GM19463 (cell line): ENCODE data around the gene RNF150.
"Not testable (repeated sequence)": the region's sequence is repeated elsewhere in the genome, so short reads cannot be mapped to it uniquely, and the experiment has no call there.

ENCODE experiments used
- ATAC-seq: cut with Tn5 transposase; IDR thresholded peaks from one replicate; pipeline ENCODE4 v1.9.1; 2021; ENCODE audit warnings: mild to moderate bottlenecking, moderate library complexity; ENCODE audit not compliant: unreplicated experiment

Gene RNF150

DNA sequence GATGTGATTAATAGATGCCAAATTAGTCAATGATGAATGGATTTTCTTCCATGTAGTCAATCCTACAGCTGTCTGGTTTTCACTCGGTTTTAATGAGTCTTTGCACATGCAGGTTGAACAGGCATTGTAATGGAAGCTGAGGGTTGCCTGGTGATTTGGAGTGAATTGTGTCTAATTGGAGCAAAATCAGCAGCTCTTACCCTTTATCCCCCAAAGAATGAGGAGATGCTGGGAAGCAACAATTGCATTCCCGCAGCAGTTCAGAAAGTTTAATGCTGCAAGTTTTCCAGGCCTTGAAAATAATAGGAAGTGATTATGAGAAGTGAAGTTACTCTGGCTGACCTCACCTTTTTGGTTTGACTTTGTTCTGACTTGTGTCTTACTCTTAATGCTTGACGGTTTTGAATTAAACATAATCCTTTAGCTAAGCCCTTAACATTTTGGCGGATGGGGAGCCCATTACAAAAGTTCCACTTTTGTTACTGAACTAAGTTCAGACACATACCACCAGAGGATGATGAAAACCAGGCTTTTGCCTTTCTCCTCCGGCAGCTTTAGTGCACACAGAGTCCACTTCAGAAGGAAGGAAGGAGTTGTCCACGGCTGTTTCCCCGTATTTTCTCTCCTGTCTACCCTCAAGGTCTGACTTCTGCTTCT, 298.3 kb downstream of the RNF150 start:
- ATAC-seq: no peak

DNA sequence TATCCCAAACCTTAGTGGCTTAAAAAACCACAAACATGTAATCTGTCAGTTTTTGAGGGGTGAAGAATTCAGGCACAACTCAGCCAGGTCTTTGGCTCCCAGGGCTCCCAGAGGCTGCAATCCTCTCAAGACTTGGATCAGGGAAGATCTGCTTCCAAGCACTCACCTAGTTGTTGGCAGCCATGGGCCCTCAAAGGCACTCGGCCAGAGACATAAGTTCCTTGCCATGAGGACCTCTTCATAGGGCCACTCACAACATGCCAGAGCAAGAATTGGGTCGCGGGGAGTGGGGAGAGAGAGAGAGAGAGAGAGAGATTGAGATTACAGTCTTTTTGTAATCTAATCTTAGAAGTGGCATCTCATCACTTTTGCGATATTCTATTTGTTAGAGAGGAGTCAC, 300.0 kb downstream of the RNF150 start:
- ATAC-seq: no peak

- ATAC-seq: peak; percentile 91
Measured at GRCh38 chr4:140829825-140830224, 303.4 kb downstream of the RNF150 start.

DNA sequence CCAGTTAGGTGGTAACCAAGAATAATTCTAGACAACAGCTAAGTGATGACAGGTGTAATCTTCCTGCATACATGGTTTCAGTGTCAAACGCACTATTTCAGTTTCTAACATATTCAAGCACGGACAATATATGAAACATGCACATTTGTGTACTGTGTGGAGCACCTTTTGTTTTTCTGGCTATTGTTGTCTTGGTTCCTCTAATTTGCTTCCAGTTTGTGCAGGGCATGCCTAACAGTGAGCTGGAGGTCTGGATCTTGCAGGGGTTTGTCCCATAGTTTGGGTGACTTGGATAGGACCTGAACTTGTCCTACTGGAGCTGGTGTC, 306.6 kb downstream of the RNF150 start:
- no peak for ATAC-seq

GRCh38 chr4:140820520-140820919, 312.7 kb downstream of the RNF150 start:
- not testable (repeated sequence) for ATAC-seq

DNA sequence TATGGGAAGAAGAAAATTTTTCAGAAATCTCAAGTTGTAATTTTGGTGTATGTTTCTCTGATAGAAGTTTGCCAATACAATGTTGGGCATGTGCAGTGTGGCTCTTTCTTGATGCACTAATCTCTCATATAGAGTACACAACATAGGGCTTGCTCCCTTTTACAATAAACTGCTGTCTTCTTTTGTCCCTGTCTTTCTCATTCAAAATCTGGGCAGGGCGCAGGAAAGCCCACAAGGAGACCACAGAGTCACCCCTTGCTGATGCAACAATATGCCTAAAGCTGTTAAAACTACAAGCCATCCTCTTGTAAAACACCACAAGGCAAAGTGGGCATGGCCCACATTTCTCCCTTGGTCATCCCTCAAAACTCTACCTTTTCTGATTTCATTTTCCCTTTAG, 313.7 kb downstream of the RNF150 start:
- no peak for ATAC-seq

DNA sequence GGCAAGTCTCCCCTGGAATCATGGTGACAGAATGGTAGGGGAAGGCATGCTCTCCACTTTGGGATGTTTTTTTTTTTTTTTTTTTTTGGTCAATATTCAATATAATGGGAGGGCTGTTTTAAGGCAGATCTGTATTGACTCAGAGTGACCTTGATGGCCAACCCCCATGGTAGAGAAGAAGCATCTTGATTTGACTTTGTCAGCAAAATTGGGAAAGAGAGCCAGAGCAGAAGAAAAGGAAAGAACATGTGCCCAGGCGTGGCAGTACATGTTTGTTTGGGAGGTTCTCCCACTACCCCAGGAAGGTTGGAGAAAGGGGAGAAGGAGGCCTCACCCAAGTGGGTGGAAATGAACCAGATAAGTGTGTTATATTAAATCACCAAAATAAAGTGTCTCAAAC, 314.8 kb downstream of the RNF150 start:
- ATAC-seq: no peak

DNA sequence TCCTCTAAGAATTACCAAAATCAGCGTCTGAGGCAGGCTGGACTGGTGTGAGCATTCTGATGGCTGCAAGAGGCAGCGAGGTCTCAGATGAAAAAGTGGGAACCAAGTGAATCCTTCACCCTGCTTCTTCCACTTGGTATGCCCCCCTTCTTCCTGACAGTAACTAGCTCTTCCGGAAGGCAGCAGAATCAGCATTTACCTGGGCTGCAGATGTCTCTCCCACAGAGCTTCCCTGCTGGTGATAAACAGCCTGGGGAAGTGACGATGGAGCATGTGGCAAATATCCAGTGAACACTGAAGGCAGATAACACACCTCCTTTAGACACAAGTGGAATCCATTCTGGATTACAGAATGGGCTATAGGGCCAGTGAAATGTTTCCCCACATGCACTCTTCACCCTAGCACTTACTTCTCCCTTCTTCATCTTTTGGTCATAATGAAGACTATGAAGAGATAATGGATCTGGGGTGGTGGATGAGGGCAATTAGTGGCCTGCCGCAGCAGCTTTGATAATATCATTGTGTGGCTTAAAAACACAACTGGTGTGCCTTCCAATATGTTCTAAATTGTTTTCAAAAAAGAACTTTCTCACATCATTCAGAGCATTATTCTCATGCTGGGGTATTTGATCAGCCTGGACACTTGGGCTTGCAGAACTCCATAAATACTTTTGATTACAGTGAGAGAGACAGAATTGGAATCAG, 316.3 kb downstream of the RNF150 start:
- no peak for ATAC-seq

- ATAC-seq: no peak
Measured at GRCh38 chr4:140813804-140814203, 319.5 kb downstream of the RNF150 start.

GRCh38 chr4:140812916-140813315, 320.4 kb downstream of the RNF150 start:
- ATAC-seq: no peak

- no peak for ATAC-seq
Measured at GRCh38 chr4:140811429-140811828, 321.8 kb downstream of the RNF150 start.

DNA sequence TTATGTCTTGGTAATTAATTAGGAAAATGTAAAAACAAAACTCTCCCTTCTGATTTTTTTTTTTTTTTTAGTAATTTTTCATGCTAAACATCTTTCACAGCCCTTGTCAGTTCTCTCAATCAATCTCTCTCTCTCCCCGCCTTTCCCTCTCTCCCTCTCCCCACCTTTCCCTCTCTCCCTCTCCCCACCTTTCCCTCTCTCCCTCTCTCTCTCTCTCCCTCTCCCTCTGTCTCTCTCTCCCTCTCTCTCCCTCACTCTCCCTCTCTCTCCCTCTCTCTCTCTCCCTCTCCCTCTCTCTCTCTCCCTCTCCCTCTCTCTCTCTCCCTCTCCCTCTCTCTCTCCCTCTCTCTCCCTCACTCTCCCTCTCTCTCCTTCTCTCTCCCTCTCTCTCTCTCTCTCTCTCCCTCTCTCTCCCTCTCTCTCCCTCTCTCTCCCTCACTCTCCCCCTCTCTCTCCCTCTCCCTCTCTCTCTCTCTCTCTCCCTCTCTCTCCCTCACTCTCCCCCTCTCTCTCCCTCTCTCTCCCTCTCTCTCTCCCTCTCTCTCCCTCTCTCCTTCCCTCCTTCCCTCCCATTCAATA, 322.6 kb downstream of the RNF150 start:
- ATAC-seq: not testable (repeated sequence)
